Skeletal muscle satellite cell (primary cell): ENCODE data around the gene GABRP.
A peak's percentile ranks its signal among the peaks of the same experiment; 100 is the strongest.

ENCODE experiments used
- H3K27me3 ChIP-seq: 2 replicates; pipeline ENCODE4 v1.7.0; 2013; ENCODE audit warnings: low read length; ENCODE audit not compliant: control insufficient read depth, insufficient read depth
- H3K36me3 ChIP-seq: 2 replicates; pipeline ENCODE4 v1.7.0; 2013; ENCODE audit warnings: mild to moderate bottlenecking, control low read depth, low read length; ENCODE audit not compliant: insufficient read depth
- H3K4me1 ChIP-seq: 2 replicates; pipeline ENCODE4 v1.7.0; 2013; ENCODE audit warnings: low read length; ENCODE audit not compliant: control insufficient read depth, insufficient read depth
- H3K4me2 ChIP-seq: 2 replicates; pipeline ENCODE4 v1.7.0; 2013; ENCODE audit warnings: mild to moderate bottlenecking, low read length
- H3K4me3 ChIP-seq: 2 replicates; pipeline ENCODE4 v1.7.0; 2013; ENCODE audit warnings: low read length
- H3K9ac ChIP-seq: 2 replicates; pipeline ENCODE4 v1.7.0; 2013; ENCODE audit warnings: mild to moderate bottlenecking, low read depth, low read length, moderate library complexity
- H3K9me3 ChIP-seq: replicated peaks from 2 replicates; pipeline ENCODE4 v1.7.0; 2013; ENCODE audit warnings: mild to moderate bottlenecking, control low read depth, low read length

The GABRP gene

DNA sequence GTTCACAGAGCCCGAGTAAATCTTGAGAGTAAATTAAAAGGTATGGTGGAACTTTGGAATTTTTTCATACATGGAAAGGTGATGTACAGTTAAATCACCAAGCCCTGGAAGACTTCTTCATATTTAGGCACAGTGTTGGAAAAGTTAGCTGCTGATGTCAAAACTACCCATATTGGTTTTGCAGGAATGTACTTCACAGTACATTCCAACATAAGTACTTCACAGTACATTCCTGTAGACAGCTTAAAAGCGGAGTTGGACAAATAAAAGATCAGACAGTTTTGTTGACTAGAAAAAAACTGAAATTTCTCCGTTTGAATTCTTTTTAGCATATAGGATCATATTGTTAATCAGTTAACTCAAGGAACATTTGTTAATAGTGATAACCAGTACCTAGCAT, 80.1 kb downstream of the GABRP start:
- H3K27me3 ChIP-seq = no peaks in the 10 kb centered on the region
- H3K4me1 ChIP-seq = peaks cover 14% of the 10 kb centered on the region
- no peak overlapping the region for H3K4me3 ChIP-seq
- peak overlapping the region; percentile 30 for H3K9ac ChIP-seq
- H3K9me3 ChIP-seq = peaks cover 7% of the 10 kb centered on the region
- peak overlapping the region; percentile 76 for H3K4me2 ChIP-seq
- no peaks in the 10 kb centered on the region for H3K36me3 ChIP-seq
